ENCODE measurements around the gene PRKAG2.

- TF ChIP-seq EZH2 (IDR thresholded peaks at IDR 0.05; ENCODE audit: low read length, unreplicated experiment), result no peak
- no peak for TF ChIP-seq CTCF (conservative IDR thresholded peaks at IDR 0.05; ENCODE audit: low read depth, low read length)
Observed at GRCh38 chr7:151835636-151836035, 41.3 kb downstream of the PRKAG2 start.

Measured in PC-3 (cell line).